GM12875 (cell line): ENCODE data around the gene HSPB1.
A peak's percentile ranks its signal among the peaks of the same experiment; 100 is the strongest.
"Not testable (repeated sequence)": the region's sequence is repeated elsewhere in the genome, so short reads cannot be mapped to it uniquely, and the experiment has no call there.

Experiments
- H3K4me3 ChIP-seq: one replicate; pipeline ENCODE4 v1.5.1; 2011; ENCODE audit warnings: low read depth, low read length, control low read depth
- TF ChIP-seq, protein P1 (sequence below): IDR thresholded peaks from 2 replicates; pipeline ENCODE4 v1.5.1; 2011; ENCODE audit warnings: low read depth, mild to moderate bottlenecking, control low read depth, inconsistent platforms, low read length, moderate library complexity, borderline replicate concordance; ENCODE audit not compliant: insufficient read depth

The HSPB1 gene

DNA sequence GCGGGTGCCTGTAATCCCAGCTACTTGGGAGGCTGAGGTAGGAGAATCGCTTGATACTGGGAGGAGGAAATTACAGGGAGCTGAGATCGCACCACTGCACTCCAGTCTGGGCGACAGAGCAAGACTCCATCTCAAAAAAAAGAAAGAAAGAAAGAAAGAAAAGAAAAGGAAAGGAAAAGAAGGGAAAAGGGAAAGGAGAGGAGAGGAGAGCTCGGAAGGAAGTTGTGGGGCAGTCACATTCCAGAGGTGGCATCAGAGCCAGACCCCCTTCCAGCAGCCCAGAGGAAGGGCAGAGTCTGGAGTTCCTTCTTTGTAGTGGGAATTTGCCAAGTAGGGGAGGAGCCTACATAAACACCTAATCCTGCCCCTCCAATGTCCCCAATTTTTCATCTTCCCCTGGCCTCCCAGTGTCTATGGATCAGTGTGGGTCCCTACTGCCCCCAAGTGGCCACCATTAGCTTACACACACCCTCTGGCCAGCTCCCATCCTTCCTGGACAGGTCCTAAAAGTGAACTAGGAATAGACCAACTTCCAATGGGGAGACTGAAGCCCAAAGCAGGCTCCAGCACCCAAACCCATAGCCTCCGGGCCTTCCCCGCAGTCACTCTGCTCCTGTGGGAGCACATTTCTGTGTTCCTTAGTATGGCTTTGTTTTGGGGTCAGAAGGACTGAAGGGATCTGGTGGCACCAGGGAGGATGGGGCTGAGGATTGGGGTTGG, 39.6 kb upstream of the HSPB1 start:
- no peak overlapping the region for H3K4me3 ChIP-seq
- TF ChIP-seq, protein P1, sequence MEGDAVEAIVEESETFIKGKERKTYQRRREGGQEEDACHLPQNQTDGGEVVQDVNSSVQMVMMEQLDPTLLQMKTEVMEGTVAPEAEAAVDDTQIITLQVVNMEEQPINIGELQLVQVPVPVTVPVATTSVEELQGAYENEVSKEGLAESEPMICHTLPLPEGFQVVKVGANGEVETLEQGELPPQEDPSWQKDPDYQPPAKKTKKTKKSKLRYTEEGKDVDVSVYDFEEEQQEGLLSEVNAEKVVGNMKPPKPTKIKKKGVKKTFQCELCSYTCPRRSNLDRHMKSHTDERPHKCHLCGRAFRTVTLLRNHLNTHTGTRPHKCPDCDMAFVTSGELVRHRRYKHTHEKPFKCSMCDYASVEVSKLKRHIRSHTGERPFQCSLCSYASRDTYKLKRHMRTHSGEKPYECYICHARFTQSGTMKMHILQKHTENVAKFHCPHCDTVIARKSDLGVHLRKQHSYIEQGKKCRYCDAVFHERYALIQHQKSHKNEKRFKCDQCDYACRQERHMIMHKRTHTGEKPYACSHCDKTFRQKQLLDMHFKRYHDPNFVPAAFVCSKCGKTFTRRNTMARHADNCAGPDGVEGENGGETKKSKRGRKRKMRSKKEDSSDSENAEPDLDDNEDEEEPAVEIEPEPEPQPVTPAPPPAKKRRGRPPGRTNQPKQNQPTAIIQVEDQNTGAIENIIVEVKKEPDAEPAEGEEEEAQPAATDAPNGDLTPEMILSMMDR, result peak; percentile 72

DNA sequence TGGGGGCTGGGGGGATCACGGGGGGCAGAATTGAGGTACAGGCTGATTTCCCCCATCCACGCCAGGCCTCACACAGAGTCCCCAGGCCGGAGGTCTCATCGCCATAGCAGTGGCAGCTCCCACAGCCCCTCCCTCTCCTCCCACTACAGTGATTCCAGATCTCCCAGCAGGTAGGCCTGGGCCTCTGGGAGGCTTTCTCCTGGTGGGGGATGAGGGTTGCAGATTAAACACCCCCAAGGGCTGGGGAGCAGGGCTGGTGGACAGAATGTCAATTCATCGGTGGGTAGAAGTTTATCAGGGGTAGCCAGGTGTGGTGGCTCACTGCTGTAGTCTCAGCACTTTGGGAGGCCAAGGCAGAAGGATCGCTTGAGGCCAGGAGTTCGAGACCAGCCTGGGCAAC, 37.2 kb upstream of the HSPB1 start:
- no peak overlapping the region for H3K4me3 ChIP-seq
- TF ChIP-seq, protein P1, result no peak

DNA sequence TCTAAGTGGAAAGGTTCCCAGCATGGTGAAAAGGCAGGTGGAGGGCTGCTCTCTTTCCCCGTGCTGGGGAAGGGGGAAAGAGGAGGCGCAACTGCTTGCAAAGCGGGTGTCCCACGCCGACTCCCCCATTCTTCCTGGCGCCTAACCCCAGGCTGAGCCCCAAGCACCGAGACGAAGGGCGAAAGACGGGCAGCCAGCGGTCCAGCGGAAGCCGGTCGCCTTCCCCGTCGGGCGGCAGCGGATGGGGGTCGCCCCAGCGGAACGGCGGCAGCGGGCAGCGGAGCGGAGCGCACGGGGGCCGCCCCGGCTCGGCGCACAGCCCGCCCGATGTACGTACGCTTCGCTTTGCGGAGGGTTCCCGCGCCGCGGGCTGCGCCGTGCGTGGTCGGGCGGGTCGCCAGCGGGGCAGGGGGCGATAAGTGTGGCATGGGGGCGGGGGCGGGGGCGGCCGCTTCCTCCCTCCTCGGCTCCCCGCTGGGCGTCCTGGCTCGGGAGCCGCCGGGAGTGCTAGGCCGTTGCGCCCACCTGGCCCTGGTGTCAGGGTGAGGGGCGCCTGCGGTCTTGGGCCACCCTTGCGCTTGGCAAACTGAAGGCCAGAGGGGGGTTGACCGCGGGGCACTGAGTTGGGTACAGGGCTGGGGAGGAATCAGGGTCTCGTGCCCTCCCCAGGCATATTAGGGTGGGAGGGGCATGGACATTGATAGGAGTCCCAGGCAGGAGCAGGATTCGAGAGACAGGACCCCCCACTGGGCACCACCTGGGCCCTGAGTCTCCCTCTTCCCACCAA, 35.2 kb upstream of the HSPB1 start:
- H3K4me3 ChIP-seq, result peak overlapping the region; percentile 32
- TF ChIP-seq, protein P1, result no peak

DNA sequence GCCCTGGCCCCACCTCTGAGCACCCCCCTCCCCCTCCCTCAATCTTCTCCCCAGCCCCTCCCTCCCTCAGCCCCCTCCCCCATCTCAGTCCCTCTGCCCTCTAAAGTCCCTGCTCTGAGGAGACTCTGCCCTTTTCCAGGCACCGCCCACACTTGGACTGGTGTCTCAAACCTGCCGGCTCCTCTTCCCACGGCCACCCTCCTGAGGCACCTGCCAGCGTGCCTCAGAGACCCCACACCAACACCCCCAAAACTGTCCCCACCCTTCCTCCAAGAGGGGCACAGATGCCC, 34.6 kb upstream of the HSPB1 start:
- H3K4me3 ChIP-seq, result no peak overlapping the region
- TF ChIP-seq, protein P1, result no peak

DNA sequence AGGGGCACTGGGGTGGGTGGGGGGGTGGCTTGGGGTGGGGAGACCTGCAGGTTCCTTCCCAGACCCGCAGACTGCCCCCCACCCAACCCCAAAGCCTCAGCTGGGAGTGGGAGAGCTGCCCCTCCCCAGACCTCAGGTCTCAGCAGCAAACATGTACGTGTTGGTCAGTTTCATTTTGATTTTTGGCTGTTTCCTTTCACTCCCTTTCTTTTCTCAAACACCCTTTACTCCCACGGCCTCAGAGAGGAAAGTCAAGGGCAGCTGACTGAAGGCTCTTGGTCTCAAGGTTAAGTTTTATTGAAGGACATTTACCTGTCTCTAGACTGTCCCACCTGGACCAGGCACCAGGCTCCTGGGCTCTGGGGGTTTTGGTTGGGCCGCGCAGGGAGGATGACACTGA, 34.1 kb upstream of the HSPB1 start:
- TF ChIP-seq, protein P1, result no peak
- H3K4me3 ChIP-seq, result no peak overlapping the region

DNA sequence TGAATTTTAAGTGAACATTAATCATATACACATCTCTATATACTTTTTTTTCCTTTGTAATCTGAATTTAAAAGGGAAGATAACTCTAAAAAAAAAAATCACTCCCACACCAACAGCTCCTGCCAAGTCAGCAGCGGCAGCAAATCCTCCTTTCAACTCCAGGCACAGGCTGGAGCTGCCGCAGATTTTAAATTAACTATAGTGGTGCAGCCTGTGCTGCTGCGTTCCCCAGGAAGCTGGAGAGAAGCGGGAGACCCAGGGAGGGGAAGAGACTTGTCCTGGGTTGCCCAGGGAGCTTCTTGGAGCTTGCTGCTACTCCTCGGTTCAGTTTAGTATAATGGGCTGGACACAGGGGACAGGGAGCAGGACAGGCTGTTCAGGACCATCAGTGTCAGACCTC, 32.6 kb upstream of the HSPB1 start:
- no peak overlapping the region for H3K4me3 ChIP-seq
- TF ChIP-seq, protein P1, result no peak

DNA sequence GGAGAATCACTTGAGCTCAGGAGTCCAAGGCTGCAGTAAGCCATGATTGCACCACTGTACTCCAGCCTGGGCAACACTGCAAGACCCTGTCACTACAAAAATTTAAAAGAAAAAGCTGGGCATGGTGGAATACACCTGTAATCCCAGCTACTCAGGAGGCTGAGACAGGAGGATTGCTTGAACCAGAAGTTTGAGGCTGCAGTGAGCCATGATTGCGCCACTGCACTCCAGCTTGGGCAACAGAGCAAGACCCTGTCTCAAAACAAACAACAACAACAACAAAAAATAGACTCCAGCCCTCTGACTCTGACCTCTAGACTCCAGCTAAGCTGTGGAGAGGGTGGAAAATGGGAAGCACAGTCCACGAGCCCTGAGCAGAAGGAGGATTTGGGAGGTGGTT, 31.1 kb upstream of the HSPB1 start:
- not testable (repeated sequence) for H3K4me3 ChIP-seq

DNA sequence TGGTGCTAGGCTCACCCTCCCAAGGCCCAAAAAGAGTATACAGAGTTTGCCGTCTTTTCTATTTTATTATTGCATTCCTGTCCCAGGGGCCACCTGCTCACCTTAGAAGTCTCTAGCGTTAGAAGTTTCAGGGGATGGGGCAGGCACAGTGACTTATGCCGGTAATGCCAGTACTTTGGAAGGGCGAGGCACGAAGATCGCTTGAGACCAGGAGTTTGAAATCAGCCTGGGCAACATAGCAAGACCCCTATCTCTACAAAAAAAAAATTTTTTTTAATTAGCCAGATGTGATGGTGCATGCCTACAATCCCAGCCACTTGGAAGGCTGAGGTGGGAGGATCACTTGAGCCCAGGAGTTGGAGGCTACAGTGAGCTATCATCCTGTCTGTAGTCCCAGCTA, 30.3 kb upstream of the HSPB1 start:
- H3K4me3 ChIP-seq, result no peak overlapping the region
- TF ChIP-seq, protein P1, result no peak
